ENCODE measurements around the gene CTSZ. TPM values are rescaled to one million over a fixed set of nuclear protein-coding genes. Genes with fewer than 3 reads are reported as not detected.

Gene CTSZ
- total RNA-seq, 1 donor from 2014 or later: 250 TPM

Other genes with a start within 250 kb of the CTSZ start
- not detected in 2 replicates for gene GNAS-AS1, start 156.4 kb downstream of the CTSZ start, total RNA-seq
- gene GNAS, start 154.5 kb downstream of the CTSZ start, total RNA-seq: 365 and 726 TPM in 2 replicates
- gene NELFCD, start 26.0 kb downstream of the CTSZ start, total RNA-seq: 53.4 and 66.6 TPM in 2 replicates
- not detected in 2 replicates for gene TUBB1, start 12.2 kb upstream of the CTSZ start, total RNA-seq
- gene ATP5F1E, start 25.1 kb upstream of the CTSZ start, total RNA-seq: 41.8 and 42.7 TPM in 2 replicates
- gene PRELID3B, start 35.5 kb upstream of the CTSZ start, total RNA-seq: 75.9 and 93.8 TPM in 2 replicates
- under 0.01 and 0.09 TPM in 2 replicates for gene ZNF831, start 156.6 kb upstream of the CTSZ start, total RNA-seq

Measured in dermis blood vessel endothelial cell (primary cell).